Activated naive CD4-positive, alpha-beta T cell treated with anti-CD3 and anti-CD28 coated beads, Interleukin-2, amount 50 U/mL, for 72 hours (primary cell): ENCODE results near the gene GPX7. TPM values are rescaled to one million over a fixed set of nuclear protein-coding genes. Genes with fewer than 3 reads are reported as not detected.

Experiments used
- ATAC-seq, 2 donors: fragments of 150-1000 bp; cut with Tn5 transposase; 2 replicates each; pipeline ENCODE4 v1.10.0; 2021; ENCODE audit warnings: mild to moderate bottlenecking in 2 of 2, moderate library complexity in 2 of 2
- DNase-seq, 2 donors: peaks; one replicate each; pipeline ENCODE4 v3.0.0; 2021 to 2022; ENCODE audit warnings: low spot score in 2 of 2
- H3K27ac Mint-ChIP-seq, 2 donors: one replicate each; pipeline ENCODE4 v1.8.0; 2022; ENCODE audit warnings: mild to moderate bottlenecking in 2 of 2, mixed read lengths in 2 of 2
- H3K36me3 Mint-ChIP-seq, 2 donors: one replicate each; pipeline ENCODE4 v1.8.0; 2022; ENCODE audit warnings: mixed read lengths in 2 of 2
- H3K9me3 Mint-ChIP-seq, 2 donors: one replicate each; pipeline ENCODE4 v1.8.0; 2022; ENCODE audit warnings: mixed read lengths in 2 of 2
- total RNA-seq, 2 donors: library from RNA; stranded (reverse); gene quantifications; one replicate each; pipeline ENCODE4 v1.2.3, GENCODE V29; 2022

The GPX7 gene
- total RNA-seq, result 10 to 100 TPM; 13.8 to 23.0 TPM

DNA sequence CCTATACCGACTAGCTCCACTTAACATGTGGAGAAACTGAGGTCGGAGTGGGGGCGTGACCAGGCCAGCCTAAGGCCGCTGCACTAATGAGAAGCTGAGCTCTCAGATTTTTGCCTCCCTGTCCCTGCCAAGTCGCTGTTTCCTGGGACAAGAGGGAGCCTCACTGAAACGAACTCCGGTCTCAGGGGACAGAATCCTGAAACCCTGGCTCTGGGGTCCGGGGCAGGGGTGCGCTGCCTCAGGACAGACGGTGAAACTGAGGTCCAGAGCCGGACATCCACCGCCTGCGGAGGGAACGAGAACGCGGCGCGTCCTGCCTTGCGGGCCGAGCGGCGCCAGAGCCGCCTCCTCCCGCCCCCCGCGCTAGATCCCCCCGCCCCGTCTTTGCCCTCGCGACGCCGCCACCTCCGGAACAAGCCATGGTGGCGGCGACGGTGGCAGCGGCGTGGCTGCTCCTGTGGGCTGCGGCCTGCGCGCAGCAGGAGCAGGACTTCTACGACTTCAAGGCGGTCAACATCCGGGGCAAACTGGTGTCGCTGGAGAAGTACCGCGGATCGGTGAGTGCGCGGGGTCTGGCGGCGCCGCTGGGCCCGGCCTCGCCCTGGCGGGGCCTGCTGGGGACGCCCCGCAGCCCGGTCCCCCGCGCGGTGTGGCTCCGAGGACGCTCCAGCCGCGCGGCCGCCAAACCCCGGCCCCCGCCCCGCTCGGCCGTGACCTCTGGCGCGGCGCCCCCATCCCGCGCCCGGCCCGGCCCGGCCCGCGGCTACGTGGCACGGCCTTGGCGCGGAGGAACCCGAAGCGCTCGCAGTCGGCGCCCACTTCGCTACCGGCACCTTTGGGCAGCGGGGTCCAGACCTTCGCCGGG lies at the start of gene GPX7:
TSS of gene GPX7 (plus strand) at position 381 of the 865 bp plus-strand sequence. CDS start at position 420, 39 bp downstream.
- DNase-seq (peak; percentile 63 to 74), ATAC-seq (peak; percentile 78 to 80)
- Mint-ChIP-seq H3K9me3 (no peaks in the 10 kb centered on the region), H3K36me3 (peaks cover 8 to 25% of the 10 kb centered on the region in 2 donors), H3K27ac (peak within 1 kb of the TSS; percentile 88 to 96)

DNA sequence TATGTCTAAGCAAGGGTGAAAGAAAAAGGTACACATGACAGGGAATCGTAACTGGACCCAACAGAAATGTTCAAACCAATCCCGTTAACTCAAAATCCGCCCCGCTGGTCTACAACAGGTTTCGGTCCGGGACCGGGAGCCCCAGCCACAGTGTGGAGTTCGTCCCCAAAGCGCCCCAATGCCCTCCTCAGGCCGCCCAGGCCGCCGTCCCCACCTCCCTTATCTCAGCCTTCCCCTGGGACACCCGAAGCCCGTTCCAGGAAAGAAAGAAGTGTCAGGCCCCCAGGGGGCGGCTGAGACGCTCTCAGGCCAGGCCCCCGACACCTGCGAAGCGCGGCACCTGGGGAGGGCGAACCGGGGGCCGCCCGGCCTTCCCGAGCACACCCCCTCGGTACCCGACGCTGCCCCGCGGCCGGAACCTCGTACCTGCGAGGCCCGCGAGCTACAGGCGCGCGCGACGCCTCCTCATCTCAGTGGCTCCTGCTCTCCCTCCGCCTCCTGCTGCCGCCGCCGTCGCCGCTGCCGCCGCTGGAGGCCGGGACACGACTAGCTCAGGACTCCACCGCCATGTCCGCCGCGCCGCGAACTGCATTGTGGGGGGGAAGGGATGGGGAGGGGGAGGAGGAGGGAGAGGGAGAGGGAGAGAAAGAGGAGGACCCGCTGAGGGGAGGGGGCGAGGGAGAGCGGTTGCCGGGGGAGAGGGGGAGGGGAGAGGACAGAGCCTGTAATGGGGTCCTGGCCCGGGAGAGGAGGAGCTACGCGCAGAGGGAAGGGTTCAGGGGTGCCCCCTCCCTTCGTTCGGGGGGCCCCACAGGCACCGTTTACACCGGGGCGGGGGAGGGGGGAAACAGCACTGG lies 49.4 kb upstream of the GPX7 start, which contains the start of gene TUT4:
TSS of gene TUT4 (minus strand) at position 588 of the 857 bp plus-strand sequence. CDS start 26,812 bp downstream, outside the sequence.
- DNase-seq, result peak; percentile 73 to 76
- Mint-ChIP-seq H3K27ac (peak within 1 kb of the TSS in 1 of 2 donors; percentile 84), H3K9me3 (no peaks in the 10 kb centered on the region), H3K36me3 (no peaks in the 10 kb centered on the region)
- peak; percentile 62 to 65 for ATAC-seq

DNA sequence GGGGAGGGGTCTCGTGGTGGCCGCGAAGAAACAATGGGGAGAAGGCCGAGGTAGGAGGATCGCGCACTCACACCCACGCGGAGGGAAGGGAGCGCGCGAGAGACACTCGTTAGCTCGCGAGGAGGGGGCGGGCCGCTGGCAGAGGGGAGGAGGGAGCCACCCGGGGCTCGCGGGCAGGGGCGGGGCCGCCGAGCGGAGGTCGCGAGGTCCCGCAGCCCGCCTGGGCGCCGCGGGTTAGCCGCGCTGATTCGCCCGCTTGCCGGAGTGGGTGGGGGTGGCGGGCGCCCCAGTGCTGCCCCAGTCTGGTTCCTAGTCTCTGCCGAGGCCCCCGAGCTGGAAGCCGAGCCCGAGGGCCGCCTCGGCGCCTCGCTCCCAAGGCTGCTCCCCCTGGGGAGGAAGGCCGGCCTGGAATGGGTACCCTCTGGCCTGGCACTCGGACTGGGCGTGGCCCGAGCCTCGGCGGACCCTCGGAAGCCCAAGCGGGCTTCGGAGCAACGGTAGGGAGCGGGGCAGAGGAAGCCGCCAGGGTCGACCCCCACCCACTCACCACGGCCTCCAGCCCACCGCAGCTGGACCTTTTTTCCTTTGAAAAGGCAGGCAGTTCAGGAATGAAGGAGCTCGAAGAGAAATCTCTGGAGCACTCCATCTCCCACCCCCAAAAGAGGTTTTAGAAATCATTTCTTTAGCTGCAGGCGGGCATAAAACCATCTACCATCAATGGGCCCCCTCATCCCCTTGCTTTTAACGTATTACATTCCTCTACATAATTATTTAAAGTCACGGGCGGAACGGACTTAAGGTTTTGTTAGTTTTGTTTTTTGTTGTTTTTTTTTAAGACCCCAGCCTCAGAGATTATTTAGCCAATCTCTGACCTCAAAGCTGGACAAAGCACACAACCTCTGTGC lies 48.6 kb upstream of the GPX7 start:
- peak; percentile 87 to 92 for DNase-seq
- peak overlapping the region in 1 of 2 donors; percentile 84 for H3K27ac Mint-ChIP-seq
- peak; percentile 84 to 88 for ATAC-seq
- H3K9me3 Mint-ChIP-seq, result no peaks in the 10 kb centered on the region
- no peaks in the 10 kb centered on the region for H3K36me3 Mint-ChIP-seq

DNA sequence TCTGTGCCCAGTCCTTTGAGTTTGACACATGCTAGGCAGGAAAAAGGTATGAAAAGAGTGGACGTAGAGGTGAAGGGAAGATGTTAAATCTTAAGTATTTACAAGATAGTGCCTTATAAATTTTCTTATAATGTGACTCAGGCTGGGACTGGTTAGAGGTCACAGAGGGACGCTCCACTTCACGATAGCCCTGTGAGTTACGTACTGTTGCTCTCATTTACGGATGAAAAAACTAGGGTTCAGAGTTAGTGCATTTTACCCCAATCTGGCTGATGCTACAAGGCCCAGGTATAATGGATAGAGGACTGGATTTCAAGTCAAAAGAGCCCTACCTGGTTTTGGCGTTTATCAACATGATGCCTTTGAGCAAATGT lies 47.9 kb upstream of the GPX7 start:
- ATAC-seq (no peak), DNase-seq (no peak)
- no peak overlapping the region for H3K27ac Mint-ChIP-seq
- H3K9me3 Mint-ChIP-seq, result no peaks in the 10 kb centered on the region
- H3K36me3 Mint-ChIP-seq, result no peaks in the 10 kb centered on the region

DNA sequence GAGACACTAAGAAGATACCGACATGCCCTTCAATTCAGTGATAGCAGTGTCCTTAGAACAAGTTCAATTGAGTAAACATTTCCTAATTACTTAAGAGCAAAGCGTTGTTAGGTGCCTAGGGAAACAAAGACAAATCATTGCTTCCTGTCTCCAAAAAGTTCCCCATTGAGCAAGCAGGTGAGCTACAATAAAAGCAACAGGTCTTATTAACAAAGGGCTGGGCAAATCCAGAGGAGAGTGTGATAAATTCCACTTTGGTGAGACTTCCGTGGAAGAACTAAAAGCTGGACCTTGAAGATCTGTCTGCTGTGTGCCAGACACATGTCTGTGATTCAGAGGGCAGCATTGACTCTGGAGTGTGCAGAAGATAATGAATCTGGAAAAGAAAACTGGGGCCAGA lies 47.4 kb upstream of the GPX7 start:
- H3K9me3 Mint-ChIP-seq, result no peaks in the 10 kb centered on the region
- no peak overlapping the region for H3K27ac Mint-ChIP-seq
- DNase-seq, result no peak
- H3K36me3 Mint-ChIP-seq, result no peaks in the 10 kb centered on the region
- ATAC-seq, result no peak

DNA sequence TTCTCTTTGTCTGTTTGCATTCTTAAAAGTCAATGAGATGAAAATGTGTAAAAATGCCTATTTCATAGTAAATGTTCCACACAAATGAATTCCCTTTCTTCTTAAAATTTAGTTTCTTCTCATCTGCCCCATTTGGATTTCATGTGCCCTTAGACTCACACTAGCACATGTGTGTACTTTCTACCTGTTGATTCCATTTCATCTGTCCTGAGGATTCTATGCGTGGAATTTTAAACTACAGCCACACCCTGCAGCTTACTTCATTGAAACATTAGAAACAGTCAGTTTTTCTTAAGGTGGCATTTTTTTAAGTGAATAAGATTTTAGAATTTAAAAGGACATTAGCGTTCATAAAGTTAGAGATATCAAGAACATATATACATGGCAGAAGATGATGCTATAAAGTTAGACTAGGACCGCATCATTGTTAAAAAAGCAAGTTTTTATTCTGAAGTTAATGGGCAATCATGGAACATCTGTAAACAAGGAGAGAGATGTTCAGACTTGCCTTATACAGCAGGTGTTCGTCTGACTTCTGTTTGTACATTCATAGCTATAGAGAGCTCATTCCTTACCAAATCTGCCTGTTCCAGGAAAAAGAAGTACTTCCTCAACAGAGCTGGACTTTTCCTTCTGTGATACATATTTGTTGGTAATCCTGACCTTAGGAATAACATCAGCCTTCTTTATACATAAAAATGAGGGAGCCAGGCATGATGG lies 45.4 kb upstream of the GPX7 start:
- ATAC-seq (no peak), DNase-seq (no peak)
- Mint-ChIP-seq H3K9me3 (no peaks in the 10 kb centered on the region), H3K27ac (no peak overlapping the region), H3K36me3 (no peaks in the 10 kb centered on the region)

DNA sequence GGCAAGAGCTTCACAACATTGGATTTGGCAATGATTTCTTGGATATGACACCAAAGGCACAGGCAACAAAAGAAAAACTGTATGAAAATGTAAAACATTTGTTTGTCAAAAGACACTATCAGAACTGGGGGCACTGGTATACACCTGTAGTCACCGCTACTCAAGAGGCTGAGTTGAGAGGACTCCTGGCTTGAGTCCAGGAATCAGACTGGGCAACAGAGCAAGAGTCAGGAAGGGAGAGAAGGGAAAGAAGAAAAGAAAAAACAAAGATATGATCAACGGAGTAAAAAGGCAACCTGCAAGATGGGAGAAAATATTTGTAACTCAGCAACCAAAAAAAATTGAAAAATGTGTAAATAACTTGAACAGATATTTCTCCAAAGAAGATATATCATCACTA lies 43.2 kb upstream of the GPX7 start:
- Mint-ChIP-seq H3K36me3 (no peaks in the 10 kb centered on the region), H3K9me3 (no peaks in the 10 kb centered on the region), H3K27ac (no peak overlapping the region)
- DNase-seq, result no peak
- no peak for ATAC-seq

DNA sequence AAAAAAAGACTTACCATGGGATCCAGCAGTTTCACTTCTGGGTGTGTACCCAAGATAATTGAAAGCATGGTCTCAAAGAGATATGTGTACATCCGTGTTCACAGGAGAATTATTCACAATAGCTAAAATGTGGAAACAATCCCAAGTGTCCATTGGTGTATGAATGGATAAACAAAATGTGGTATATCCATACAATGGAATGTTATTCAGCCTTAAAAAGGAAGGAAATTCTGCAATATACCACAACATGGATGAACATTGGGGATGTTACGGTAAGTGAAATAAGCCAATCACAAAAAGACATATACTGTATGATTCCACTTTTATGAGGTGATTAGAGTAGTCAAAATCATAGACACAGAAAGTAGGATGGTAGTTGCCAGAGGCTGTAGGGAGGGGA lies 42.3 kb upstream of the GPX7 start:
- H3K36me3 Mint-ChIP-seq, result no peaks in the 10 kb centered on the region
- no peak overlapping the region for H3K27ac Mint-ChIP-seq
- no peaks in the 10 kb centered on the region for H3K9me3 Mint-ChIP-seq
- ATAC-seq, result no peak
- no peak for DNase-seq

DNA sequence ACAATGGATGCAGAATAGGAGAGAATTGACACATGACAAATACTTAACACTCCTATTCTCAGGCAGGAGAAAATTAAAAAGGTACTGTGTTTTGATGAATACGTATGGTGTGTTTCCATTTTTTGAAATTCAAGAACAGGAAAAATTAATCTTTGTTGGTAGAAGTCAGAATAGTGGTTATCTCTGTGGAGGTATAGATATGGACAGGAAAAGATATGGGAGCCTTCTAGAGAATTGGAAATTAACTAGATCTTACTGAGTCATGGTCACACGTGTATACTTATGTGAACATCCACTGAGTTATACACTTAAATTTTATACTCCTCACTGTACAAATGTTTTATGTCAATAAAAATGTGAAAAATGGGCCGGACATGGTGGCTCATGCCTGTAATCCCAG lies 39.4 kb upstream of the GPX7 start:
- Mint-ChIP-seq H3K27ac (no peak overlapping the region), H3K36me3 (no peaks in the 10 kb centered on the region), H3K9me3 (no peaks in the 10 kb centered on the region)
- ATAC-seq, result no peak
- DNase-seq, result no peak

DNA sequence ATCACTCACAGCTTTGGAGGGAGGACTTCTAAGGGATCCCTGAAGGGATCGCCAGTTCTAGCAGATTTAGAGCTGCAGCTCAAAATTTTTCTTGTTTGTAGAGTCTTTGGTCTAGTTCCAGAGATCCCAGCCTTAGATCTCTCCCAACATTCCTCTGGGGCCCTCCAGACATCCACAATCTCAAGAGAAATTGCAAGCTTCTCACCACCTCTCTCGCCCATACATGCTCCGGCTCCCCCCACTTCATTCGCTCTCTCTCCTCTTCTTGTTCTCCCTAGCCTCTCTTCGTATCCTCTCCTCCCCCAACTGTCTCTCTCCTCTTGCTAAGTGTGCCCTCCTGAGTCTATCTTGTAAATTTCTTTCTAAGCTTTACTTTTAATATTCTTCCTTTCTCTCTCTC lies 34.2 kb upstream of the GPX7 start:
- ATAC-seq (no peak), DNase-seq (no peak)
- Mint-ChIP-seq H3K9me3 (no peaks in the 10 kb centered on the region), H3K27ac (peak overlapping the region; percentile 41 to 60), H3K36me3 (no peaks in the 10 kb centered on the region)

DNA sequence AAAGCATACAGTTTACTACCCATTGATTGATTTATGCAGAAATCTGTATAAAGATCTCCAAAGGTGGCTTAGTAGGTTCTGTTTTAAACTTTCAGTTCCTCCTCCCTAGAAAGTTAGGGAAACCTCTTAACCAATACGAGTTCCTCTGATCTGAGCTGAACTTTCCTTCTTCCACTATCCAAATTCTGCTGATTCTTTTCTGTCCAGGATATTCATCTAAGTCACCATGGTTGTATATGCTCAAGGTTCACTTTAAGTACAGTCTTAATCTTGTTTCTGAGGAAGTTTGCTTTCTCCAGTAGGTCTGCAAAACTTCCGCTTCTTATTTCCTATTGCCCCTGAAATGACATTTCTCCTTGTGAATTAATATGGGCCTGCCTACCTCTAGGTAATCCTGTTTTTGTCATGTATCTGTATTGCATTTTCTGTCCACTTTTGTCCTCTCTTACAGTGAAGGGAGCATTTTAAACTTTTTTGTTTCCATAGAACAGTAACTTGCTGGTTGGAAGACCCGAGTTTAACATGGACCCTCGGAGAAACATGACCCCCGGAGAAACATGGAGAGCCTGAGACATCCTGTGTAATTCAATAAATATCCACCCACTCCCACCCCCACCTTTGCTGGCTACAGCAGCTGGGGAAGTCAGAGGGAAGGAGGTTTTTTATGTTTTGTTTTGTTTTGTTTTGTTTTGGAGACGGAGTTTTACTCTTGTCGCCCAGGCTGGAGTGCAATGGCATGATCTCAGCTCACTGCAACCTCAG lies 32.5 kb upstream of the GPX7 start:
- H3K9me3 Mint-ChIP-seq, result no peaks in the 10 kb centered on the region
- no peak overlapping the region for H3K27ac Mint-ChIP-seq

DNA sequence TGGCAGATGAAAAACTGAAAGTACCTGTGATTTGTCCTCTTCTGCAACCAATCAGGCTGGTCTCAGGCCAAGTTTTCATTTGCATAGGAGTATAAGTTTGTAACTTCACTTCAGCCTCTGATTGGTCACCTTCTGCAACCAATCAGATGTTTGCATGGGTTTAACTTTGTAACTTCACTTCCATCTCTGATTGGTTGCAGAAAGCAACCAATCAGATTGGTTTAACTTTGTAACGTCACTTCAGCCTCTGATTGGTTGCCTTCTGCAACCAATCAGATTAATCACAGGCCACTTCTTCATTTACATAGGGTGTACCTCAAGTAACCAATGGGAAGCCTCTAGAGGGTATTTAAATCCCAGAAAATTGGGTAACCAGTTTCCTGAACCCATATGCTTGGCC lies 30.4 kb upstream of the GPX7 start:
- no peak for DNase-seq
- H3K9me3 Mint-ChIP-seq, result no peaks in the 10 kb centered on the region

More for the DNA sequence above, 32.5 kb upstream of the GPX7 start:
- H3K36me3 Mint-ChIP-seq, result no peaks in the 10 kb centered on the region
- ATAC-seq, result no peak
- no peak for DNase-seq

DNA sequence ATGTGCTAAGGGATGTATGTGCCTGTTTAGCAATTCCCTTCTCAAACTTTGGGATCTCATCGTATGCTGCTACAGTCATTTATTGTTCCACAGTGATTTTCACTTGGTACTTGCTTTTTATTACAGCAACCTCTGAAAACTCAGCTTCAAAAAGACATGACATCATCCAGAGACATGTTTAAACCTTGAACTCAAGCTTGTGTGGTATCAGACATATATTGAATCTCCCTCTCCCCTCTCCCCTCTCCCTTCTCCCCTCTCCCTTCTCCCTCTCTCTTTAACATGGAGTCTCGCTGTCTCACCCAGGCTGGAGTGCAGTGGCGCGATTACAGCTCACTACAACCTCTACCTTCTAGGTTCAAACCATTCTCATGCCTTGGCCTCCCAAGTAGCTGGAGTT lies 29.8 kb upstream of the GPX7 start:
- Mint-ChIP-seq H3K36me3 (no peaks in the 10 kb centered on the region), H3K9me3 (no peaks in the 10 kb centered on the region), H3K27ac (no peak overlapping the region)
- ATAC-seq (no peak), DNase-seq (no peak)

More for the DNA sequence above, 30.4 kb upstream of the GPX7 start:
- Mint-ChIP-seq H3K27ac (peak overlapping the region in 1 of 2 donors; percentile 33), H3K36me3 (no peaks in the 10 kb centered on the region)
- peak; percentile 34 to 93 for ATAC-seq

DNA sequence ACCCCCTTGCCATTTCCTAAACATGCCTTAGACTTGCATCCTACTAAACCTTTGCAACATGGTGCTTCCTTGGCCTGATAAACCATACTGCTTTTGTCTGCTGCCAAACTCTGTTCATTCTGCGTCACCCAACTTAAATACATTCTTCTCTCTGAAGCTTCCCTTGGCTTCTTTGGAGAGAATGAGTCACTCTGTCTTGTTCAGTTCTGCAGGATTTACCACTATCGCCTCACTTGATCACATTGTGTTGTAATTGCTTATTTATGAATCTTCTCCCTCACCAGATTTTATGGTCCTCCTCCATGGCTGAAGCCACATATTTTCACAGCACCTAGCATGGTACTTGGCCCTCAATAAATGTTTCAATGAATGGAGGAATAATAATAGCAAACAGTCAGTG lies 27.6 kb upstream of the GPX7 start:
- ATAC-seq (peak in 1 of 2 donors; percentile 65), DNase-seq (no peak)
- no peaks in the 10 kb centered on the region for H3K36me3 Mint-ChIP-seq
- no peak overlapping the region for H3K27ac Mint-ChIP-seq
- H3K9me3 Mint-ChIP-seq, result peaks cover 0 to 9% of the 10 kb centered on the region in 2 donors

DNA sequence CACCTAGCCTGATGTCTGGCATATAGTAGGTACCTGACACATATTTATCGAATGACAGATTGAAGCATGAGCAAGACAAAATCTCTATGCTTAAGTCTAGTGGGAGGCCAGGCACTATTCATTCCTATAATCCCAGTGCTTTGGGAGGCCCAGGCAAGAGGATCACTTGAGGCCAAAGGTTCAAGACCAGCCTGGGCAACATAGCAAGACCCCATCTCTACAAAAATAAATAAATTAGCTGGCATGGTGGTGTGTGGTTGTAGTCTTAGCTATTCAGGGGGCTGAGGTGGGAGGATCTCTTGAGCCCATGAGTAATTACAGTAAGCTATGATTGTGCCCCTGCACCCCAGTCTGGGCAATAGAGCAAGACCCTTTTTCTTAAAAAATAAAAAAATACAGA lies 26.1 kb upstream of the GPX7 start:
- no peak for DNase-seq
- ATAC-seq, result no peak
- H3K36me3 Mint-ChIP-seq, result no peaks in the 10 kb centered on the region

More for the DNA sequence above, 26.1 kb upstream of the GPX7 start:
- Mint-ChIP-seq H3K27ac (no peak overlapping the region), H3K9me3 (peaks cover 0 to 9% of the 10 kb centered on the region in 2 donors)
